Smooth muscle cell (in vitro differentiated cells): ENCODE data around the gene SH3TC1. TPM values are rescaled to one million over a fixed set of nuclear protein-coding genes. Genes with fewer than 3 reads are reported as not detected.
A peak's percentile ranks its signal among the peaks of the same experiment; 100 is the strongest.

Experiments
- DNase-seq: peaks from one replicate; lab custom pipeline; 2025; ENCODE audit not compliant: unreplicated experiment; lab: John Stamatoyannopoulos, UW
- H2AFZ ChIP-seq: fragments of 200-600 bp; sonication (generic); 2 replicates; pipeline ENCODE4 v1.6.0; 2016; ENCODE audit warnings: antibody characterized with exemption, low read depth, mild to moderate bottlenecking
- H3F3A ChIP-seq: fragments of 200-600 bp; sonication (generic); 2 replicates; pipeline ENCODE4 v1.6.0; 2017; ENCODE audit warnings: antibody characterized with exemption, low read depth
- H3K27ac ChIP-seq: fragments of 200-600 bp; sonication (generic); 2 replicates; pipeline ENCODE4 v1.5.1; 2016; ENCODE audit warnings: low read depth, mild to moderate bottlenecking
- H3K27me3 ChIP-seq: fragments of 200-600 bp; sonication (generic); 2 replicates; pipeline ENCODE4 v1.6.1; 2016; ENCODE audit warnings: low read depth, mild to moderate bottlenecking
- H3K36me3 ChIP-seq: fragments of 200-600 bp; sonication (generic); 2 replicates; pipeline ENCODE4 v1.5.1; 2016; ENCODE audit warnings: low read depth
- H3K4me1 ChIP-seq: fragments of 200-600 bp; sonication (generic); 2 replicates; pipeline ENCODE4 v1.5.1; 2016; ENCODE audit warnings: low read depth
- H3K4me2 ChIP-seq: fragments of 200-600 bp; sonication (generic); 2 replicates; pipeline ENCODE4 v1.6.0; 2016; ENCODE audit warnings: mild to moderate bottlenecking
- H3K4me3 ChIP-seq: fragments of 200-600 bp; sonication (generic); 2 replicates; pipeline ENCODE4 v1.5.1; 2016; ENCODE audit warnings: mild to moderate bottlenecking
- H3K79me2 ChIP-seq: fragments of 200-600 bp; sonication (generic); 2 replicates; pipeline ENCODE4 v1.6.0; 2016; ENCODE audit warnings: low read depth, mild to moderate bottlenecking
- H3K9ac ChIP-seq: fragments of 200-600 bp; sonication (generic); 2 replicates; pipeline ENCODE4 v1.6.0; 2016; ENCODE audit warnings: low read depth
- H3K9me3 ChIP-seq: fragments of 200-600 bp; sonication (generic); replicated peaks from 2 replicates; pipeline ENCODE4 v1.5.1; 2016; ENCODE audit warnings: low read depth
- H4K20me1 ChIP-seq: fragments of 200-600 bp; sonication (generic); 2 replicates; pipeline ENCODE4 v1.6.0; 2016; ENCODE audit warnings: low read depth
- WGBS: methylation state at CpG from one replicate; pipeline ENCODE4 v1.1.7; 2016; ENCODE audit warnings: low lambda C conversion rate; 5-methylcytosine and 5-hydroxymethylcytosine counted together
- polyA plus RNA-seq: library from polyadenylated mRNA; unstranded; fragments of >200 nt; fragmentation: Nextera tagmentation; extraction: Ambion mirVana; gene quantifications from 2 replicates; pipeline ENCODE4 v1.2.1, GENCODE V29; 2016
- total RNA-seq: library from RNA; depleted of rRNA; stranded (reverse); fragments of >200 nt; gene quantifications from 2 replicates; pipeline ENCODE4 v1.2.3, GENCODE V29; 2014
- TF ChIP-seq, protein P1 (sequence below): fragments of 200-600 bp; sonication (generic); IDR thresholded peaks from 2 replicates; pipeline ENCODE4 v1.5.1; 2017; ENCODE audit warnings: borderline replicate concordance, mild to moderate bottlenecking, antibody characterized with exemption; ENCODE audit not compliant: insufficient read depth, poor library complexity, severe bottlenecking

Gene SH3TC1
- total and polyA plus RNA-seq, 2 experiments from 2014 or later: 7.8 to 17.7 TPM

DNA sequence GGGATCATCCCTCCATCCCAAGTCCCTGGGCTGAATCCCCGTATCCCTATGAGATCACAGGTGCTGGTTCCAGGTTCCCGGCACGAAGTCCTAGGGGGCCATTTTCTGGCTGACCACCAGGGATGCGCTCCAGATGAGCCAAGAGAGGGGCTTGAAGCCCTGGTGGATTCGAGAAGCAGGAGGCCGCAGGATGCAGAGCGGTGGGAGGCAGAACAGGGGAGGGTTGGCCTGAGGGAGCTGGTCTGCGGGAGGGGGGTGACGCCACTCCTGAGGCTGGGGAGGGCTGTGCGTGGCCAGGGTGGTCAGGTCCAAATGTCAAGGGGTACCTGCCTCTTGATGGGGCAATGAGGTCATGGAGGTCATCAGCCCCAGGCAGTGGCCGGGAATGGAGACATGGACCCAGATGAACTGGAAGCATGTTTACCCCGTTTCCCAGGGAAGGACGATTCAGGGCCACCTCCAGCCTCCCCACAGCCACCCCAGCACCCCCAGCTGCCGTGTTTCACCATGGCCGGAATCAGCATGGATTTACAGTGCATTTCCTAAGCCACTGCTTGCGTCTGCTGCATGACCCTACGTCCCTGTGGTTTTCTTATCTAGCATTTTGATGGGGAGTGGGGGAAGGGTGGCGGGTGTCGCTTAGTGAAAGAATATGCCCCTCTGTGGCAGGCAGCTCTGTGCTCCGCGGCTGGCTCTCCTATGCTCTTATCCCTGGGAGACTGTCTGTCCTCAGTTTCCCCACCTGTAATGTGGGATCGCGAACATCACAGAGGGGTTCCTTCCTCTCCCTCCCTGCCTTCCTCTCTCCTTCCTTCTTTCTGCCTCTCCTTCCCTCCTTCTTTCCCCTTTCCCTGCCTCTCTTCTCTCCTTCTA, 53.4 kb downstream of the SH3TC1 start:
- Histone ChIP-seq H3K4me2 (peak overlapping the region; percentile 65), H3K4me1 (peaks cover 6% of the 10 kb centered on the region), H3K36me3 (no peaks in the 10 kb centered on the region), H3K27ac (peak overlapping the region; percentile 80), H2AFZ (no peak overlapping the region), H3K9ac (no peak overlapping the region), H3K79me2 (no peaks in the 10 kb centered on the region), H3K9me3 (no peaks in the 10 kb centered on the region), H3K27me3 (no peaks in the 10 kb centered on the region), H3K4me3 (no peak overlapping the region), H3F3A (peaks cover 20% of the 10 kb centered on the region), H4K20me1 (no peaks in the 10 kb centered on the region)
- 42% methylated on average over 23 of the region's 23 CpGs for WGBS
- DNase-seq: no peak
- TF ChIP-seq, protein P1, sequence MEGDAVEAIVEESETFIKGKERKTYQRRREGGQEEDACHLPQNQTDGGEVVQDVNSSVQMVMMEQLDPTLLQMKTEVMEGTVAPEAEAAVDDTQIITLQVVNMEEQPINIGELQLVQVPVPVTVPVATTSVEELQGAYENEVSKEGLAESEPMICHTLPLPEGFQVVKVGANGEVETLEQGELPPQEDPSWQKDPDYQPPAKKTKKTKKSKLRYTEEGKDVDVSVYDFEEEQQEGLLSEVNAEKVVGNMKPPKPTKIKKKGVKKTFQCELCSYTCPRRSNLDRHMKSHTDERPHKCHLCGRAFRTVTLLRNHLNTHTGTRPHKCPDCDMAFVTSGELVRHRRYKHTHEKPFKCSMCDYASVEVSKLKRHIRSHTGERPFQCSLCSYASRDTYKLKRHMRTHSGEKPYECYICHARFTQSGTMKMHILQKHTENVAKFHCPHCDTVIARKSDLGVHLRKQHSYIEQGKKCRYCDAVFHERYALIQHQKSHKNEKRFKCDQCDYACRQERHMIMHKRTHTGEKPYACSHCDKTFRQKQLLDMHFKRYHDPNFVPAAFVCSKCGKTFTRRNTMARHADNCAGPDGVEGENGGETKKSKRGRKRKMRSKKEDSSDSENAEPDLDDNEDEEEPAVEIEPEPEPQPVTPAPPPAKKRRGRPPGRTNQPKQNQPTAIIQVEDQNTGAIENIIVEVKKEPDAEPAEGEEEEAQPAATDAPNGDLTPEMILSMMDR: no peak

DNA sequence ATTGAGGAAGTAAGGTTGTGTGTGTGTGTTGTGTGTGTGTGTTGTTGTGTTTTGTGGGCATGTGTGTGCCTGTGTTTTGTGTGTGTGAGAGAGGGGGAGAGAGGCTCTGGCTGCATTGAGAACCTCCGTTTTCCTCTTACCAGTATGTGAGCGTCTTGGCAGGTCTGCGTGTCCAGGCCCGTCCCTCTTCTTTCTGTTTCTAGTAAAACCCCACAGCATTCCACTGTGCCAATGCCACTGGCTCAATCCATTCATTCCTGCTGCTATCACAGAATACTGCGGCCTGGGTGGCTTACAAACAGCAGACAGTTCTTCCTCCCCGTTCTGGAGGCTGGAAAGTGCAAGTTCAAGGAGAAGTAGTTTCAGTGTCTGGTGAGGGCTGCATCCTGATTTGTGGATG, 55.0 kb downstream of the SH3TC1 start:
- no peaks in the 10 kb centered on the region for H3K27me3 ChIP-seq
- peaks cover 6% of the 10 kb centered on the region for H3K4me1 ChIP-seq
- peak overlapping the region; percentile 5 for H3K4me2 ChIP-seq
- H4K20me1 ChIP-seq: no peaks in the 10 kb centered on the region
- peak overlapping the region; percentile 80 for H3K27ac ChIP-seq
- WGBS: 24% methylated on average over 6 of the region's 6 CpGs
- TF ChIP-seq, protein P1: no peak
- no peak overlapping the region for H2AFZ ChIP-seq
- no peak for DNase-seq
- no peaks in the 10 kb centered on the region for H3K79me2 ChIP-seq
- H3K9ac ChIP-seq: no peak overlapping the region
- H3K36me3 ChIP-seq: no peaks in the 10 kb centered on the region
- H3F3A ChIP-seq: peaks cover 20% of the 10 kb centered on the region
- no peak overlapping the region for H3K4me3 ChIP-seq
- no peaks in the 10 kb centered on the region for H3K9me3 ChIP-seq

DNA sequence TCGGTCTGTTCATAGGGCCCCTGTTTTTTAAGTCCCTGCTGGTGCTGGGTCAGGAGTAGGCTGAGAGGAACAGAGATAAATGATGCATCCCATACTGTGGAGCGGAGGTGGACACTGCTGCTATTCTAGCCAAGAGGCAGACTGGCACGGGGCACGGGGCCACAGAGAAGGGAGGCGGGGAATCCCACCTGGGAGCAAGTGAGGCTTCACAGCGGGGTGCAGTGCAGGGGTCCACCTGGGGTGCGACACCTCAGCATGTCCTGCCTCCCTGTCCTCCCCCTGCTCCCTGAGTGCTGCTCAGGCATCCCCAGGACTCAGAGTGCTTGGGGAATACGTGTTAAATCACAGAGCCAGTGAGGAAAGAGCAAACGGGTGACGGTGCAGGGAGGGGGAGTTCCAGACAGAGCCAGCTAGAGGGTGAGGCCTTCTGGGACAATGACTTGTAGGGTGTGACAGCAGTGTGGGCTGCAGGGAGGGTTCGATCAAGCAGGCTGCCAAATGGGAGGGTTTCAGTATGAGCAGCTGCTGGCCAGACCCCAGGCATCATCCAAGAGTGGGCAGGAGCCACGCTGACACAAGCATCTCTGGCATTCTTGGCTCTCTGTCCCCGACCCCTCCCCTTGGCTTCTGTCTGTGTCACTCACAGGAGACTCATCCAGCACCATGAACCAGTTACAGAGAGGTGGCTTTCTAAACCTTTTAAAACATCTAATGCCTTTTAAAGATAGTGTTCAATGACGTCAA, 56.8 kb downstream of the SH3TC1 start:
- no peaks in the 10 kb centered on the region for H3K79me2 ChIP-seq
- no peak overlapping the region for H3K4me2 ChIP-seq
- no peak for DNase-seq
- no peaks in the 10 kb centered on the region for H4K20me1 ChIP-seq
- H3K27ac ChIP-seq: no peak overlapping the region
- TF ChIP-seq, protein P1: no peak
- H3K4me1 ChIP-seq: peaks cover 6% of the 10 kb centered on the region
- peaks cover 24% of the 10 kb centered on the region for H3F3A ChIP-seq
- WGBS: 63% methylated on average over 14 of the region's 14 CpGs
- no peaks in the 10 kb centered on the region for H3K36me3 ChIP-seq
- H3K9ac ChIP-seq: no peak overlapping the region
- no peaks in the 10 kb centered on the region for H3K27me3 ChIP-seq
- no peaks in the 10 kb centered on the region for H3K9me3 ChIP-seq
- H3K4me3 ChIP-seq: no peak overlapping the region
- H2AFZ ChIP-seq: no peak overlapping the region
